ENCODE results near the gene ZNF546. TPM values are rescaled to one million over a fixed set of nuclear protein-coding genes. Genes with fewer than 3 reads are reported as not detected.
"Not testable (repeated sequence)": the region's sequence is repeated elsewhere in the genome, so short reads cannot be mapped to it uniquely, and the experiment has no call there.

The ZNF546 gene
- polyA plus RNA-seq, 3 donors, result 1.1 to 1.7 (median 1.1) TPM

- WGBS, 3 donors, result 97 to 100% (median 98%) methylated on average over 2 of the region's 2 CpGs
These were observed 37.2 kb downstream of the ZNF546 start for GRCh38 chr19:40033989-40034560.

GRCh38 chr19:40035996-40036395, 39.1 kb downstream of the ZNF546 start:
- WGBS, 3 donors, result 95 to 97% (median 96%) methylated on average over 4 of the region's 4 CpGs
- no peak overlapping the region for H3K27ac ChIP-seq (ENCODE audit: low read depth, low read length)

More at GRCh38 chr19:40033989-40034560, 37.2 kb downstream of the ZNF546 start:
- no peak overlapping the region for H3K27ac ChIP-seq (ENCODE audit: low read depth, low read length)

GRCh38 chr19:40038047-40038446, 41.2 kb downstream of the ZNF546 start:
- not testable (repeated sequence) for H3K27ac ChIP-seq (ENCODE audit: low read depth, low read length)
- WGBS, 3 donors, result 93 to 99% (median 96%) methylated on average over 3 of the region's 3 CpGs

GRCh38 chr19:40041718-40042117, 44.9 kb downstream of the ZNF546 start:
- 92 to 100% (median 92%) methylated on average over 1 of the region's 1 CpG for WGBS, 3 donors
- not testable (repeated sequence) for H3K27ac ChIP-seq (ENCODE audit: low read depth, low read length)

- WGBS, 3 donors, result 96 to 100% (median 98%) methylated on average over 2 of the region's 2 CpGs
These were observed 56.6 kb downstream of the ZNF546 start for GRCh38 chr19:40053491-40053890.

GRCh38 chr19:40054632-40055031, 57.8 kb downstream of the ZNF546 start:
- 89 to 97% (median 94%) methylated on average over 9 of the region's 9 CpGs for WGBS, 3 donors
- H3K27ac ChIP-seq (ENCODE audit: low read depth, low read length), result no peak overlapping the region

More at GRCh38 chr19:40053491-40053890, 56.6 kb downstream of the ZNF546 start:
- H3K27ac ChIP-seq (ENCODE audit: low read depth, low read length), result no peak overlapping the region

GRCh38 chr19:40055049-40055448, 58.2 kb downstream of the ZNF546 start:
- WGBS, 3 donors, result 34 to 64% (median 51%) methylated on average over 10 of the region's 10 CpGs
- H3K27ac ChIP-seq (ENCODE audit: low read depth, low read length), result no peak overlapping the region

- WGBS, 3 donors, result 0 to 1% (median 0%) methylated on average over 41 of the region's 41 CpGs
- no peak within 1 kb of the TSS for H3K27ac ChIP-seq (ENCODE audit: low read depth, low read length)
These were observed 59.1 kb downstream of the ZNF546 start, which contains the start of gene ZNF780B for GRCh38 chr19:40055832-40056504. Gene ZNF780B (minus strand): TSS chr19:40056231. CDS start chr19:40050332, 5,899 bp downstream.

- H3K27ac ChIP-seq (ENCODE audit: low read depth, low read length), result no peak overlapping the region
- 1 to 3% (median 3%) methylated on average over 7 of the region's 7 CpGs for WGBS, 3 donors
These were observed 59.6 kb downstream of the ZNF546 start for GRCh38 chr19:40056505-40056904.

GRCh38 chr19:40057166-40057565, 60.3 kb downstream of the ZNF546 start:
- WGBS, 3 donors, result 62 to 90% (median 85%) methylated on average over 1 of the region's 1 CpG
- no peak overlapping the region for H3K27ac ChIP-seq (ENCODE audit: low read depth, low read length)

GRCh38 chr19:40059624-40060023, 62.8 kb downstream of the ZNF546 start:
- H3K27ac ChIP-seq (ENCODE audit: low read depth, low read length), result no peak overlapping the region
- WGBS, 3 donors, result 86 to 98% (median 96%) methylated on average over 1 of the region's 1 CpG

- 95 to 97% (median 96%) methylated on average over 1 of the region's 1 CpG for WGBS, 3 donors
- no peak overlapping the region for H3K27ac ChIP-seq (ENCODE audit: low read depth, low read length)
These were observed 73.2 kb downstream of the ZNF546 start for GRCh38 chr19:40070058-40070457.

Other genes with a start within 250 kb of the ZNF546 start
- not detected for gene LEUTX, start 218.2 kb upstream of the ZNF546 start, polyA plus RNA-seq
- 10 to 100 TPM in 1 of 3 donors, 1 to 10 TPM in 2; 5.4 to 16.4 (median 7.4) TPM for gene DYRK1B, start 162.9 kb upstream of the ZNF546 start, polyA plus RNA-seq
- 100 to 1,000 TPM; 197 to 340 (median 229) TPM for gene FBL, start 150.7 kb upstream of the ZNF546 start, polyA plus RNA-seq
- gene FCGBP, start 62.4 kb upstream of the ZNF546 start, polyA plus RNA-seq, result 10 to 100 TPM in 1 of 3 donors, 1 to 10 TPM in 2; 2.5 to 16.7 (median 2.9) TPM
- 10 to 100 TPM; 25.5 to 66.2 (median 51.3) TPM for gene PSMC4, start 25.9 kb upstream of the ZNF546 start, polyA plus RNA-seq
- 1 to 10 TPM; 1.5 to 3.2 (median 2.6) TPM for gene ZNF780B, start 59.2 kb downstream of the ZNF546 start, polyA plus RNA-seq
- 10 to 100 TPM in 2 of 3 donors, 1 to 10 TPM in 1; 9.7 to 18.4 (median 17.2) TPM for gene ZNF780A, start 93.9 kb downstream of the ZNF546 start, polyA plus RNA-seq
- gene MAP3K10, start 194.4 kb downstream of the ZNF546 start, polyA plus RNA-seq, result 10 to 100 TPM in 2 of 3 donors, 1 to 10 TPM in 1; 4.7 to 13.3 (median 12.2) TPM
- gene TTC9B, start 221.3 kb downstream of the ZNF546 start, polyA plus RNA-seq, result under 1 TPM in 1 of 3 donors, not detected in 2; 0.10 TPM
- 1 to 10 TPM in 1 of 3 donors, under 1 TPM in 1, not detected in 1; 0.21 to 1.7 TPM for gene CCNP, start 229.6 kb downstream of the ZNF546 start, polyA plus RNA-seq